Mucosa of descending colon (tissue), 3 donors: Measurements from ENCODE around the gene LAMA3. TPM values are rescaled to one million over a fixed set of nuclear protein-coding genes. Genes with fewer than 3 reads are reported as not detected.

Source experiments
- ATAC-seq: fragments of 200-7000 bp; cut with Tn5 transposase; one replicate; pipeline ENCODE4 v1.9.1; 2020; ENCODE audit warnings: mild to moderate bottlenecking, moderate library complexity
- DNase-seq, 3 donors: peaks; one replicate each; pipeline ENCODE4 v3.0.0-alpha.2; 2020
- H3K36me3 ChIP-seq: fragments of 200-600 bp; one replicate; pipeline ENCODE4 v1.8.0; 2021; ENCODE audit warnings: low read depth, mild to moderate bottlenecking
- H3K4me1 ChIP-seq: fragments of 200-600 bp; one replicate; pipeline ENCODE4 v1.8.0; 2021; ENCODE audit warnings: low read depth, mild to moderate bottlenecking
- H3K4me3 ChIP-seq: fragments of 200-600 bp; one replicate; pipeline ENCODE4 v1.8.0; 2021; ENCODE audit warnings: mild to moderate bottlenecking
- H3K9me3 ChIP-seq: fragments of 200-600 bp; one replicate; pipeline ENCODE4 v1.8.0; 2021; ENCODE audit warnings: mild to moderate bottlenecking
- intact Hi-C, 2 donors: fragments of 100-400 bp; cut with DNase I in 1 of 2; cut with micrococcal nuclease in 1 of 2; formaldehyde crosslinking; loops; one replicate each; pipeline versions ENCODE4 v1.11.0 to v1.11.1; 2022; cut with DNase I, micrococcal nuclease
- total RNA-seq, 3 donors: library from RNA; stranded (reverse); fragmentation: NEBNext Ultra II Directional in 2 of 3; extraction: Animal tissue kit (Norgen Biotek cat#: 25700) in 2 of 3; gene quantifications; one replicate each; pipeline versions ENCODE4 v1.2.1 to v1.2.4, GENCODE V29; 2021 to 2023
- TF ChIP-seq, protein P1 (sequence below): fragments of 200-600 bp; IDR thresholded peaks from one replicate; pipeline ENCODE4 v1.8.0; 2022; ENCODE audit warnings: antibody characterized with exemption, mild to moderate bottlenecking
- donor health status: DM: no; HTN: no; CAD: no; lungs with moderate emphysema.
- donor health status: DM: no; HTN: no; CAD: no.
- donor health status: DM: no; HTN: yes; CAD: no.

Gene LAMA3
- total RNA-seq, 3 donors from 2014 or later, result 29.0 to 62.0 (median 49.0) TPM

DNA sequence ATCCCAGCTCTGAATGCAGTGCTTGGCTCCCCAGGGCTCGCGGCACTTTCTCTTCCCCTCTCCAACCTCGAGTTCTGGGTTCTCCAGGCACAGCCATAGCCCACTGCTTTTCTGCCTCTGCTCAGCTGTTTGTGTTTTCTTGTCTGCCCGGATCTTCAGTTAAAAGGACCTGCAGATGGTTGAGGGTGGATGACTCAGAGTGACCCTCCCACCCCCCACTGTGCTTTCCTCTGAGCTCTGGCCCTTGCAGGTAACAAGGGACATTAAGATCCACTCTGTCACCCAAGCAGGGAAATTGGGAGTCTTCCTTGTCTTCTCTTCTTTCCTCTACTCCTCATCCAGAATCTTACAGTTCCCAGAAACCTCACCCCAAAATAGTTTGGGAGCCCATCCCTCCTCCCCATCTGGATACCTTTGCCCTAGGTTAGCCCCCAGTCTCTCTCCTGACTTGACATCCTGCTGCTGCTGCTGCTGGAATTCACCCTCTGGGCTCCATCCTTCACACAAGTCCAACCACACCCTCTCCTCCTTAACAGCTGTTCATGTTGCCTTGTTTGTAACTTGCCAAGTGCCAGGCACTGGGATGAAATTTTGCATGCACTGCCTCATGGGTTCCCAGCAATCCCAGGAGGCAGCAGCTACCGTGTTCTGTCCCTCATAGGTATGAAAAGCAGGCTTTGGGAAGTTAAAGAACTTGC lies 167.4 kb downstream of the LAMA3 start:
- no peak for ATAC-seq
- no peak overlapping the region for H3K4me3 ChIP-seq

DNA sequence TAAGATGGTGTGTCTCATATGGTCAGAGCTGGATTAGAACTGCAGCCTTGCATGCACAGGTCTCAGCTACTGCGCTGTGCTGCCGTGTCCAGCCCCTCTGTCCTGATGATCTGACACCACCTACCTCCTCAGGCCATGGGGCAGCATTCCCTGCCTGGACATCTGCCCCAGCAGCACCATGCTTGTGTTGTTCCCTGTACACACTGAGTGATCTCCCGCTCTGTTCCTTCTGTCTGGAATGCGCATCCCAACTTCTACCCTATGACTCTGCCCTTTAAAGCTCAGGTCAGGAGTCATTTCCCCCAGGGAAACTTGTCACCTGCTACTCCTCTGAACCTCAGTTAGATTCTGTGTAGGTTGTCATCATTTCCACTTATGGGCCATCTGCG lies 167.9 kb downstream of the LAMA3 start:
- DNase-seq (no peak), ATAC-seq (no peak)
- TF ChIP-seq, protein P1, sequence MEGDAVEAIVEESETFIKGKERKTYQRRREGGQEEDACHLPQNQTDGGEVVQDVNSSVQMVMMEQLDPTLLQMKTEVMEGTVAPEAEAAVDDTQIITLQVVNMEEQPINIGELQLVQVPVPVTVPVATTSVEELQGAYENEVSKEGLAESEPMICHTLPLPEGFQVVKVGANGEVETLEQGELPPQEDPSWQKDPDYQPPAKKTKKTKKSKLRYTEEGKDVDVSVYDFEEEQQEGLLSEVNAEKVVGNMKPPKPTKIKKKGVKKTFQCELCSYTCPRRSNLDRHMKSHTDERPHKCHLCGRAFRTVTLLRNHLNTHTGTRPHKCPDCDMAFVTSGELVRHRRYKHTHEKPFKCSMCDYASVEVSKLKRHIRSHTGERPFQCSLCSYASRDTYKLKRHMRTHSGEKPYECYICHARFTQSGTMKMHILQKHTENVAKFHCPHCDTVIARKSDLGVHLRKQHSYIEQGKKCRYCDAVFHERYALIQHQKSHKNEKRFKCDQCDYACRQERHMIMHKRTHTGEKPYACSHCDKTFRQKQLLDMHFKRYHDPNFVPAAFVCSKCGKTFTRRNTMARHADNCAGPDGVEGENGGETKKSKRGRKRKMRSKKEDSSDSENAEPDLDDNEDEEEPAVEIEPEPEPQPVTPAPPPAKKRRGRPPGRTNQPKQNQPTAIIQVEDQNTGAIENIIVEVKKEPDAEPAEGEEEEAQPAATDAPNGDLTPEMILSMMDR, result no peak
- Histone ChIP-seq H3K4me1 (no peaks in the 10 kb centered on the region), H3K36me3 (no peaks in the 10 kb centered on the region), H3K9me3 (no peaks in the 10 kb centered on the region), H3K4me3 (no peak overlapping the region)
- intact Hi-C loops, result no loop called here

More for the DNA sequence above, 167.4 kb downstream of the LAMA3 start:
- no peaks in the 10 kb centered on the region for H3K4me1 ChIP-seq
- TF ChIP-seq, protein P1, result no peak
- no peak for DNase-seq
- intact Hi-C loops, result no loop called here
- no peaks in the 10 kb centered on the region for H3K9me3 ChIP-seq
- H3K36me3 ChIP-seq, result no peaks in the 10 kb centered on the region

DNA sequence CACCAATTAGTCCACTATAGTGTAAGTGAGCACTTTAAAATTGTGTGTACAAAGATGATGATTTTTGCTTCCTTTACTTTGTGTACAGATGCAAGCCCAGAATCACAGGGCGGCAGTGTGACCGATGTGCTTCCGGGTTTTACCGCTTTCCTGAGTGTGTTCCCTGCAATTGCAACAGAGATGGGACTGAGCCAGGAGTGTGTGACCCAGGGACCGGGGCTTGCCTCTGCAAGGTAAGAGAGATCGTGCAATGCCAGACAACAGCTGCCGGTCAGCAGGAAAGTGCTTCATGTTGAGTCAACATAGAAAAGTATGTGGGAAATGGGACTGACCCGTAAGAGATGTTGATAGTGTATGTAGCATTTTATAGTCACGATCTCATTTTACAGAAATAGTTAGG lies 168.5 kb downstream of the LAMA3 start:
- Histone ChIP-seq H3K36me3 (no peaks in the 10 kb centered on the region), H3K4me3 (no peak overlapping the region), H3K4me1 (no peaks in the 10 kb centered on the region), H3K9me3 (no peaks in the 10 kb centered on the region)
- TF ChIP-seq, protein P1, result no peak
- no peak for DNase-seq
- intact Hi-C loops, result no loop called here
- peak; percentile 34 for ATAC-seq

DNA sequence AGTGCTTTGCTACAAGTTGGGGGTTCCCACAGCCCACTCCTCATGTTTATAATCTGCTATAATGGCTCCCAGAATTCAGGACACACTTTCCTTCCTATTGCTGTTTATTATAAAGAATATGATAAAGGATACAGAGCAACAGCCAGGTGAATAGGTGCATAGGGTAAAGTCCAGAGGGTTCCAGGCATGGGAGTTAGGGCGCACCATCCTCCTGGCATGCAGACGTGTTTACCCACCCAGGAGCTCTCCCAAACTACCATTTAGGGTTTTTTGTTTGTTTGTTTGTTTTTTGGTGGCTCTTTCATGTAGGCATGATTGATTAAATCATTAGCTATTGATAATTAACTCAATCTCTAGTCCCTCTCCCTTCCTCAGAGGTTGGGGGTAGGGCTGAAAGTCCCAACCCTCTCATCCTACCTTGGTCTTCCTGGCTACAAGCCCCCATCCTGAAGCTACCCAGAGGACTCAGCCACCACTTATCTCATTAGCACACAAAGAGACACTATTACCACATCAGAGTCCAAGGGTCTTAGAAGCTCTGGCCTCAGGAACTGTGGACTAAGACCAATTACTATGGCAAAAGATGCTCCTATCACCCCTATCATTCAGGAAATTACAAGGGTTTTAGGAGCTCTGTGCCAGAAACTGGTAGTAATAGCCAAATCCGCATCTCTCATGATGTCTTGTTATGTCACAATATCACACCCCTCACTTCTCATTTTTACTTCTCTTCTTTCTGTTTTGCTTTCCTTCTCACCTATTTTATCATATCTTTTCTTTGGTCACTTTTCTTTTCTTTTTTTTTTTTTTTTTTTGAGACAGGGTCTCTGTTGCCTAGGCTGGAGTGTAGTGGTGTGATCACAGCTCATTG lies 170.4 kb downstream of the LAMA3 start:
- Histone ChIP-seq H3K4me1 (no peaks in the 10 kb centered on the region), H3K36me3 (no peaks in the 10 kb centered on the region), H3K9me3 (no peaks in the 10 kb centered on the region), H3K4me3 (no peak overlapping the region)
- ATAC-seq, result peak; percentile 64
- TF ChIP-seq, protein P1, result no peak
- intact Hi-C loops, result no loop called here
- no peak for DNase-seq

DNA sequence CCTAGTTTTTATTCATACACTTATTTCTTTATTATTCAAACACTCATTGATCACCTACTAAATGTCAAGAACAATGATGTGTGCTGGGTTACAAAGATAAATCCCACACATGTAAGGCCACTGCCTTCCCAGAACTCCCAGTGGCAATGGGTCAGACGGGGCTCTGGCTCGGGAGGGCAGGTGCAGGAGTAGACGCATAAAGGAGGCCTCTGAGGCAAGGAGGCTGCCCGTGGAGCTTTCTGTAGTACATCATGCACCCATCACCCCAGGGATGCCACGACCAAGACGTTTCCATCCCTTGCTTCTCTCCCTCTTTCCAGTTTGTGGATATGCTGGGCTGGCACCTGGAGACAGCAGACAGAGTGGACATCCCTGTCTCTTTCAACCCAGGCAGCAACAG lies 172.1 kb downstream of the LAMA3 start:
- intact Hi-C loops, result no loop called here
- DNase-seq (no peak), ATAC-seq (no peak)
- no peak overlapping the region for H3K4me3 ChIP-seq
- H3K9me3 ChIP-seq, result no peaks in the 10 kb centered on the region
- TF ChIP-seq, protein P1, result no peak
- no peaks in the 10 kb centered on the region for H3K36me3 ChIP-seq
- no peaks in the 10 kb centered on the region for H3K4me1 ChIP-seq
